Smooth muscle cell (in vitro differentiated cells): ENCODE results near the gene AGPAT2. TPM values are rescaled to one million over a fixed set of nuclear protein-coding genes. Genes with fewer than 3 reads are reported as not detected.

Experiments used
- DNase-seq: peaks from one replicate; lab custom pipeline; 2025; ENCODE audit not compliant: unreplicated experiment; lab: John Stamatoyannopoulos, UW
- H2AFZ ChIP-seq: fragments of 200-600 bp; sonication (generic); 2 replicates; pipeline ENCODE4 v1.6.0; 2016; ENCODE audit warnings: antibody characterized with exemption, low read depth, mild to moderate bottlenecking
- H3F3A ChIP-seq: fragments of 200-600 bp; sonication (generic); 2 replicates; pipeline ENCODE4 v1.6.0; 2017; ENCODE audit warnings: antibody characterized with exemption, low read depth
- H3K27ac ChIP-seq: fragments of 200-600 bp; sonication (generic); 2 replicates; pipeline ENCODE4 v1.5.1; 2016; ENCODE audit warnings: low read depth, mild to moderate bottlenecking
- H3K27me3 ChIP-seq: fragments of 200-600 bp; sonication (generic); 2 replicates; pipeline ENCODE4 v1.6.1; 2016; ENCODE audit warnings: low read depth, mild to moderate bottlenecking
- H3K36me3 ChIP-seq: fragments of 200-600 bp; sonication (generic); 2 replicates; pipeline ENCODE4 v1.5.1; 2016; ENCODE audit warnings: low read depth
- H3K4me1 ChIP-seq: fragments of 200-600 bp; sonication (generic); 2 replicates; pipeline ENCODE4 v1.5.1; 2016; ENCODE audit warnings: low read depth
- H3K4me2 ChIP-seq: fragments of 200-600 bp; sonication (generic); 2 replicates; pipeline ENCODE4 v1.6.0; 2016; ENCODE audit warnings: mild to moderate bottlenecking
- H3K4me3 ChIP-seq: fragments of 200-600 bp; sonication (generic); 2 replicates; pipeline ENCODE4 v1.5.1; 2016; ENCODE audit warnings: mild to moderate bottlenecking
- H3K79me2 ChIP-seq: fragments of 200-600 bp; sonication (generic); 2 replicates; pipeline ENCODE4 v1.6.0; 2016; ENCODE audit warnings: low read depth, mild to moderate bottlenecking
- H3K9ac ChIP-seq: fragments of 200-600 bp; sonication (generic); 2 replicates; pipeline ENCODE4 v1.6.0; 2016; ENCODE audit warnings: low read depth
- H3K9me3 ChIP-seq: fragments of 200-600 bp; sonication (generic); replicated peaks from 2 replicates; pipeline ENCODE4 v1.5.1; 2016; ENCODE audit warnings: low read depth
- H4K20me1 ChIP-seq: fragments of 200-600 bp; sonication (generic); 2 replicates; pipeline ENCODE4 v1.6.0; 2016; ENCODE audit warnings: low read depth
- WGBS: methylation state at CpG from one replicate; pipeline ENCODE4 v1.1.7; 2016; ENCODE audit warnings: low lambda C conversion rate; 5-methylcytosine and 5-hydroxymethylcytosine counted together
- polyA plus RNA-seq: library from polyadenylated mRNA; unstranded; fragments of >200 nt; fragmentation: Nextera tagmentation; extraction: Ambion mirVana; gene quantifications from 2 replicates; pipeline ENCODE4 v1.2.1, GENCODE V29; 2016
- total RNA-seq: library from RNA; depleted of rRNA; stranded (reverse); fragments of >200 nt; gene quantifications from 2 replicates; pipeline ENCODE4 v1.2.3, GENCODE V29; 2014
- TF ChIP-seq, protein P1 (sequence below): fragments of 200-600 bp; sonication (generic); IDR thresholded peaks from 2 replicates; pipeline ENCODE4 v1.5.1; 2017; ENCODE audit warnings: borderline replicate concordance, mild to moderate bottlenecking, antibody characterized with exemption; ENCODE audit not compliant: insufficient read depth, poor library complexity, severe bottlenecking

Gene AGPAT2
- total and polyA plus RNA-seq, 2 experiments from 2014 or later: 42.9 to 105 TPM

- DNase-seq: no peak
- Histone ChIP-seq H3K36me3 (no peaks in the 10 kb centered on the region), H4K20me1 (no peaks in the 10 kb centered on the region), H2AFZ (no peak overlapping the region), H3K27ac (no peak overlapping the region), H3K9me3 (no peaks in the 10 kb centered on the region), H3K4me1 (no peaks in the 10 kb centered on the region), H3K79me2 (no peaks in the 10 kb centered on the region), H3K4me2 (no peak overlapping the region), H3F3A (no peaks in the 10 kb centered on the region), H3K27me3 (no peaks in the 10 kb centered on the region), H3K4me3 (no peak overlapping the region), H3K9ac (no peak overlapping the region)
- TF ChIP-seq, protein P1, sequence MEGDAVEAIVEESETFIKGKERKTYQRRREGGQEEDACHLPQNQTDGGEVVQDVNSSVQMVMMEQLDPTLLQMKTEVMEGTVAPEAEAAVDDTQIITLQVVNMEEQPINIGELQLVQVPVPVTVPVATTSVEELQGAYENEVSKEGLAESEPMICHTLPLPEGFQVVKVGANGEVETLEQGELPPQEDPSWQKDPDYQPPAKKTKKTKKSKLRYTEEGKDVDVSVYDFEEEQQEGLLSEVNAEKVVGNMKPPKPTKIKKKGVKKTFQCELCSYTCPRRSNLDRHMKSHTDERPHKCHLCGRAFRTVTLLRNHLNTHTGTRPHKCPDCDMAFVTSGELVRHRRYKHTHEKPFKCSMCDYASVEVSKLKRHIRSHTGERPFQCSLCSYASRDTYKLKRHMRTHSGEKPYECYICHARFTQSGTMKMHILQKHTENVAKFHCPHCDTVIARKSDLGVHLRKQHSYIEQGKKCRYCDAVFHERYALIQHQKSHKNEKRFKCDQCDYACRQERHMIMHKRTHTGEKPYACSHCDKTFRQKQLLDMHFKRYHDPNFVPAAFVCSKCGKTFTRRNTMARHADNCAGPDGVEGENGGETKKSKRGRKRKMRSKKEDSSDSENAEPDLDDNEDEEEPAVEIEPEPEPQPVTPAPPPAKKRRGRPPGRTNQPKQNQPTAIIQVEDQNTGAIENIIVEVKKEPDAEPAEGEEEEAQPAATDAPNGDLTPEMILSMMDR: no peak
- 95% methylated on average over 18 of the region's 22 CpGs for WGBS
Observed at GRCh38 chr9:136661641-136662325, 25.5 kb downstream of the AGPAT2 start.

DNA sequence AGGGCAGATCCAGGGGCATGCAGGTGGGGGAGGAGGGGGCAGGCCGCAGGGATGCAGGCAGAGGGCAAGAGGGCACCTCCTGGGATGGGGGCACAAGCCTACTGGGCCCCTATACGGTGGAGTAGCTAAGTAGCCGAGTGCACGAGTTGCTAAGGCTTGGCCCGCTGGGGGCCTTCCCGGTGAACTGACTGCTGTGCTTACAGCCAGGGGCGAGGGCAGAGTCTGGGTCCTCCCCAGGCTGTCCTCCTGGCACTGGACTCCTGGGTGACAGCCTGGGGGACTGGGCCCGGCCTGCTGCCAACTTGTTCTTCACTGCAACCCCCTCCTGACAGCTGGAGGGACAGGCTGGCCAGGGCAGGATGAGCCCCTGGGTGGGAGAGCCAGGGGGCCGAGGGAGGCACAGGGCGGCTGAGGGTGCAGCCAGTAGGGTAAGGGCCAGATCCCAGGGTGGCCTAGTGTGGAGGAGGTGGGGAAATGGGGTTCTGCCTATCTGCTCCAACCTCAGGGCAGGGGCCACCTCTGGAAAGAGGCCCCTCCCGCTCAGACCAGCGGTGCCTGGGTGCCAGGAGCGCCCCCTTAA is 26.2 kb downstream of the AGPAT2 start:
- no peak for DNase-seq
- no peaks in the 10 kb centered on the region for H3K9me3 ChIP-seq
- H3K4me3 ChIP-seq: no peak overlapping the region
- H3K36me3 ChIP-seq: no peaks in the 10 kb centered on the region
- H4K20me1 ChIP-seq: no peaks in the 10 kb centered on the region
- H3K27me3 ChIP-seq: no peaks in the 10 kb centered on the region
- TF ChIP-seq, protein P1: no peak
- no peaks in the 10 kb centered on the region for H3F3A ChIP-seq
- no peaks in the 10 kb centered on the region for H3K4me1 ChIP-seq
- no peak overlapping the region for H3K27ac ChIP-seq
- 91% methylated on average over 13 of the region's 13 CpGs for WGBS
- H3K4me2 ChIP-seq: no peak overlapping the region
- H3K79me2 ChIP-seq: no peaks in the 10 kb centered on the region
- H2AFZ ChIP-seq: no peak overlapping the region
- no peak overlapping the region for H3K9ac ChIP-seq

DNA sequence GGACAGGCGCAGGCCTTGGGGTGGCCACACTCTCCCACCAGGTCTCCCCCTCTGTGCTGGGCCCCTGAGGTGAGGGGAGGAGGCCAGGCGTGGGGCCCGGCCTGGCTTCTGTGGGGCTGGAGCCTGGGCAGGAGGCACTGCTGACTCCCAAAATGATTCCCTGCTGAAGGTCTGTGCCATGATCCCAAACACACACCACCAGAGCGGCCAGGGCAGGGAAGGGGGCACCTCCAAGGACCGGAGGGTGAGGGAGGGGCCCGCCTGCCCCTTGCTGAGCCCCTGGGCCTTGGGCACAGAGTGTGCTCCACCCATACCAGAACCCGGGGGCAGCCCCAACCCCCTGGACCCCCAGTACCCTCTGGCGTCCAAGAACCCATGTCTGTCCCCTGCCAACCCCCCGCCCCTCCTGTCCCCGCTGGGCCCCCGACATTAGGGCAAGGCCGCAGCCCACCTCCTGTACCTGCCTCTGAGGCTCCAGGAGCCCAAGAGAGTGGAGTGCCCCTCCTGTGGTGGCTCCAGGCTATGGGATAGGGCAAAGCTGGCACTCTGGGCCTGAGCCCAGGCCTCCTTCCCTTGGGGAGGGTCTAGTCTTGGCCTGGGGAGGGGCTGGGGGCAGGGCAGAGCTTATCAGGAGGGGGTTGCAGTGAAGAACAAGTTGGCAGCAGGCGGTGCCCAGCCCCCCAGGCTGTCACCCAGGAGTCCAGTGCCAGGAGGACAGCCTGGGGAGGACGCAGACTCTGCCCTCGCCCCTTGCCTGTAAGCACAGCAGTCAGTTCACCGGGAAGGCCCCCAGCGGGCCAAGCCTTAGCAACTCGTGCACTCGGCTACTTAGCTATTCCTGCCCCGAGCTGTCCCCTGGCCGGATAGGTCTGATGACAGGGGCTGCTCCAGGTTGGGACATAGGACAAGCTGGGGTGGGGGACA is 27.1 kb downstream of the AGPAT2 start:
- Histone ChIP-seq H2AFZ (no peak overlapping the region), H3K4me2 (no peak overlapping the region), H3F3A (no peaks in the 10 kb centered on the region), H3K9me3 (no peaks in the 10 kb centered on the region), H3K27me3 (no peaks in the 10 kb centered on the region), H3K36me3 (no peaks in the 10 kb centered on the region), H3K9ac (no peak overlapping the region), H3K79me2 (no peaks in the 10 kb centered on the region), H3K4me3 (no peak overlapping the region), H3K27ac (no peak overlapping the region), H4K20me1 (no peaks in the 10 kb centered on the region), H3K4me1 (no peaks in the 10 kb centered on the region)
- 80% methylated on average over 14 of the region's 21 CpGs for WGBS
- TF ChIP-seq, protein P1: no peak
- DNase-seq: no peak
